ENCODE measurements around the gene RAMACL.

The RAMACL gene

GRCh38 chr6:166618251-166618650 lies 31.8 kb upstream of the RAMACL start:
- no peak for DNase-seq (ENCODE audit: low read depth, low spot score)

DNA sequence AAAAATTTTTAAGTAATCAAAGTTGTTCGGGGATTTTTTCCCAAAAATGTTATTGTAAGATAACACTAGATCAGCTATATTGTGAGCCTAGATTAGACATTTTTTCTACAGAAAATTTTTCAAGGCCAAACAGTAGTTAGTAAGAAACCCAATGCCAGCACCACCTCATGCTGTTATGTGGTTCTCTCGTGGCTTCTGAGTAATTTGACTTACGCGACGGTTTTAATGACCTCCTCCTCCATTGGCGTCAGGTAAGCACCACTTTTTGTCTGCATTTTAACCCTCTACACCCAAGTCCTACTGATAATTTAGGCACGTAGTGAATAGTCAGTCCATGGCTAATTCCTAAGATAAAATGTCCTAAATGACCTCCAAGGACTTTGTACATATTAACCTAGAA lies 30.9 kb upstream of the RAMACL start:
- DNase-seq (ENCODE audit: low read depth, low spot score): no peak

DNA sequence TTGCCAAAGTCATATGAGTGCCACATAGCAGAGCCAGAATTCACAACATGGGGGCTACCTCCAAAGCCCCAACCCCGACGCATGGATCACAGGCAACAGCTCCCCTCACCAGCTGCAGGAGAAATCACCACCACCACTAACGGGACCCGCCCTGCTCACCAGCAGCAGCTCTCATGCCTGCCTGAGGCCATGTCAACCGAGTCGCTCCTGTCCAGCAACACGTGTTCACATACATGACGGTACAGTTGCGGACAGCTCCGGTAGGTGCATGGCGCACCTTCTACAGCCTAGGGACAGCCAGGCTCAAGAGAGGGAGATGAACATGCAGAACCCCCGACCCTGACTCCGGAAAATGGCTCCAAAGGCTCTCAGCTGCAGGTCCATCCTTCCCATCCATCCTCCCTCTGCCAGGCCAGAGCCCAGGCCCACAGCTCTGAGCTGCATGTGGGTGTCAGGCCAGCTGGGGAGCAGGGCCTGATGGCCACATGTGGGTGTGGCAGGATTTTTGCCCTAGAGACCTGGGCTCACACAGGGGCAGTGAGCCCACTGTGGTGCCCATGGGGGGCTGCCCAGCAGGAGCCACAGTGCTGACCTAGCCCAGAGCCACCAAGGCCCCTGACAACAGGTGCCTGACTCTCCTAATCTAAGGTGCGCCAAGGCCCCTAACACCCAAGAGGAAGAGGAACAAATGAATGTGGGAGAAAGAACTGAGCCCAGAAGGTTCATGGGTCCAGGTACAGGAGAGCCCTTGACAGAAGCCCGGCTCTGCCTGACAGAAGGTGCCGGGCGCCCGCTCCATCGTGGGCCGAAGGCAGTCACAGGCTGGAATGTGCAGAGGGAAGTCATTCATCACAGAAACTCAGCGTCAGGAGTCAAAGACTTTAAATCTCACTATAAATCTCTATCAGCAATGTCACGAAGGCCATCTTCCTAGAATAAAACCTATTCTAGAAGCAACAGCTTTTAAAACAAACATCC lies 30.1 kb upstream of the RAMACL start:
- no peak for DNase-seq (ENCODE audit: low read depth, low spot score)

DNA sequence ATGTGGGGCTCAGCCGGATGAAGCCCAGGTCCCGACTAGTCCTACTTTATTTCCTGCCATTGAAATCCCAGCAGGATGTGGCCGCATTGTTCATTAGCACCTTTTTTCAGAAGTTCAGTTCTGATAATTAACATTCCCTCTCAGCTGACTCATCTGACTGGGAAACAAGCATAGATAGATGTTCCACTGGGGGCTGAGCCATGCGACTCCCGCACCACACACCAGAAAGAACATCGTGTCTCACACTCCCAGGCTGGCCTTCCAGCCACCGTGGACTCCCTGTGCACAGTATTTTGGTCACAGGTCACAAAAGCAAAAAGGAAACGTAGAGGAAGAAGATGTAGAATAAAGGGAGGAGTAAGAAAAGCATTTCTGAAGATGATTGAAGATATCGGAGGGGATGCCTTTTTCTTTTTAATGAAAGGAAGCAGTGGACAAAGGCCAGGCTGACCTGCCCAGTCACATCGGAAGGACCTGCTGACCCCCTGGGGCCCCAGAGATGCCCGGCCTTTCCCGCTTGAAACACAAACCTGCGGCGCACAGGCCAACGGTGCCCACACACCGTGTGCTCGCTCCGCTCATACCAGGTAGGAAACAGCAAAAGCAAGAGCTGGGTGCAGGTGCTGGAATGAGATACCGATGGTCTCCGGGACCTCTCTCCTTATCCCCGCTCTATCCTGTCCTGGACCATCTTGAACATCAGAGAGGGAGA lies 28.7 kb upstream of the RAMACL start:
- DNase-seq (ENCODE audit: low read depth, low spot score): no peak

DNA sequence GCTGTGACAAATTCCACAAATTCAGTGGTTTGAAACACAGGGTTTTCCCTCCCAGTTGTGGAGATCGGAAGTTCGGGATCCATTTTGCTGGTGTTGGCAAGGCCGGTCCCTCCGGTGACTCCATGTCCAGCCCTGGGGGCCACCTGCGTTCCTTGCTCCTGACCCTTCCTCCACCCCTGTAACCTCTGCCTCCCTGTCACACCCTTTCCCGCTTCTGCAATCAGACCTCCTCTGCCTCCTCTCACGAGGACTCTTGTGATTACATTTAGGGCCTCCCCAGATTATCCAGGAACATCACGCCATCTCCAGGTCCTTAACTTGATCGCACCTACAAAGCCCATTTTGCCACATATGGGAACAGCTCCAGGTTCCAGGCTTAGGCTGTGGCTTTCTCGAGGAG lies 28.1 kb upstream of the RAMACL start:
- no peak for DNase-seq (ENCODE audit: low read depth, low spot score)

GRCh38 chr6:166614171-166614583 lies 27.7 kb upstream of the RAMACL start:
- no peak for DNase-seq (ENCODE audit: low read depth, low spot score)

GRCh38 chr6:166613027-166613426 lies 26.5 kb upstream of the RAMACL start:
- no peak for DNase-seq (ENCODE audit: low read depth, low spot score)

DNA sequence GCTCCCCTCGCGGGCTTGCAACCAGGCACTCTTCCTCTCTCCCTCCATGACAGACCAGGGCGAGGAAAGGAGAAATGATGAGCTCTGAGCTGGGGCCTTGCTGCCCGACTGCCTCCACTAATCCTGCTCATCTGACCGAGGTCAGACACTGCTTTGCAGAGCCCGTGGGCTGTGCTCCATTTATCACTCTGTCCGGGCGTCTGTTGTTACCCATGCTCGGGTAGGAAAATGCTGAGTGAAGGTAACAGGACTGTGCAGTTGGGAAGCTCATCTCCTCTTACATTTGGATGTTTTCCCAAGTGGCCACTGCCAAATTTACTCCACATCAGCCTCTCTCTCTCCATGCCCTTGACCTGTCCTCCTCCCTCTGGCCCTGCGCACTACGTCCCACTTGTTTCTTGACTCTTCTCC lies 26.0 kb upstream of the RAMACL start:
- DNase-seq (ENCODE audit: low read depth, low spot score): no peak

GRCh38 chr6:166611631-166612030 lies 25.2 kb upstream of the RAMACL start:
- DNase-seq (ENCODE audit: low read depth, low spot score): no peak

- DNase-seq (ENCODE audit: low read depth, low spot score): no peak
Observed at GRCh38 chr6:166610069-166610468, 23.6 kb upstream of the RAMACL start.

GRCh38 chr6:166608774-166609173 lies 22.3 kb upstream of the RAMACL start:
- no peak for DNase-seq (ENCODE audit: low read depth, low spot score)

- no peak for DNase-seq (ENCODE audit: low read depth, low spot score)
Observed at GRCh38 chr6:166605752-166606151, 19.3 kb upstream of the RAMACL start.

GRCh38 chr6:166604911-166605310 lies 18.4 kb upstream of the RAMACL start:
- no peak for DNase-seq (ENCODE audit: low read depth, low spot score)

DNA sequence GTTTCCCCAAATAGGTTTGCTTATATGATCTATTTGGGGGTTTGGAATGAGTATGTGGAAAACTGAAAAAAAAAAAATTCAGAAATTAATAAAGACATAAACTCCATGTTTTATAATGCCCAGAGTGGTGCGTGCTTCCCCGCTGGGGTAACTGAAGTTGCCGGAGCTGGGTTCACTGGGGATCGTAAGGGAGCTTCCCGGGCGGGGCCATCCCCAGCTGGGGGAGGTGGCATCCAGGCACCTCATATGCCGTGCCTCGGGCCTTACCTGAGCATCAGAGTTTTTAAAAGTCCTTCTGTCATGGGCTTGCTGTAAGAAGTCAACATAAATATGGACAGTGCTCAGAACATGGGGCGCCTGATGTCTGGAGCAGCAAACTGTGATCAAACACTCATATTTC lies 17.9 kb upstream of the RAMACL start:
- DNase-seq (ENCODE audit: low read depth, low spot score): no peak

DNA sequence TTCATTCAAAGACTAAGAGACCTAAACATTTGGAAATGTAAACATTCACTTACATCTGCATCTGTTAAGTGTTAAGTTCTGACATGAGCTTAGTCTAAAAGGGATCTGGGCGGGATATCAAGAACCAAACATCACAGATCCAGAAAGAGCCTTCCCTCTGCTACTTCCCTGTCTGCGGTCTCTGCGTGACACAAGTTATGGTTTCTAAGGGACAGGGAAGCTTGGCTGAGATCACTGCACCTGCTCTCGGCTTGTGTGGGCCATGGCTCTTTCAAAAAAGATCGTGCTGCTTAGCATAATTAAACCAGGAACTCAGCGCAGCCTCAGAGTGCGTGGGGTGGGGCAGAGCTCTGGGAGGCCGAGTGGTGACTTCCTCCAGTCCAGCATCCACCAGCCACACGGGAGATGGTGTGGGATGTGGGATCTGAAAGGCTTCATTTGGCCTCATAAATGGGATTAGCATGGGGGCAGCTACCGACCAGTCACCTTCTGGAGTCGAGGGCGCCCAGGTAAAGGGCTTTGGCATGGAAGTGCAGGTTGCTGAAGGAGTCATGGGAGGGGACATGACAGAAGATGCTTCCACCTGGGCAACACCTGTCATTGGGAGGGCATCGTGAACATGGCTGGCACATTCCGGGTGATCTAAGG lies 16.7 kb upstream of the RAMACL start:
- DNase-seq (ENCODE audit: low read depth, low spot score): no peak

GRCh38 chr6:166601956-166602355 lies 15.5 kb upstream of the RAMACL start:
- no peak for DNase-seq (ENCODE audit: low read depth, low spot score)

- DNase-seq (ENCODE audit: low read depth, low spot score): no peak
Observed at GRCh38 chr6:166600931-166601330, 14.5 kb upstream of the RAMACL start.

DNA sequence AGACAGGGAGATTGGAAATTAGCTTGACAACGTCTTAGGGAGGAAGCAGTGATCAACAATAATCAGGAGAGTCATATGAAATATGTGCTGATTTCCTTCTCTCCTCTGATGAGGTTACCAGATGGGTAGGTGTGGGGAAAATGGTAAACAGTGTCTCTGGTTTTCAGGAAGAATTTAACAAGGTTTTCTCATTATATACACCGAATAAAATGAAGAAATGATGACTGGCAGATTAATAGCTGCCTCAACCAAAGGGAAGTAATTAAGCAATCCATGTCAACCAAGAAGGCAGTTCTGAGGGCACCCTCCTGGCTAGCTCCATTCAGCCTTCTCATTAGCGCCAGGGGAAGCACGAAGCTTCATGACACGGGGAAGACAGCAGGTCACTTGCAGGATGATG lies 12.7 kb upstream of the RAMACL start:
- DNase-seq (ENCODE audit: low read depth, low spot score): no peak

- DNase-seq (ENCODE audit: low read depth, low spot score): no peak
Observed at GRCh38 chr6:166598441-166599138, 12.1 kb upstream of the RAMACL start.

GRCh38 chr6:166597711-166598440 lies 11.4 kb upstream of the RAMACL start:
- no peak for DNase-seq (ENCODE audit: low read depth, low spot score)
